SK-N-SH (cell line): ENCODE measurements around the gene CFAP221. TPM values are rescaled to one million over a fixed set of nuclear protein-coding genes. Genes with fewer than 3 reads are reported as not detected.

ENCODE experiments used
- CTCF ChIA-PET: fragments of 300-600, 350-600 bp; formaldehyde crosslinking; extraction: SDS; loops from one replicate; lab custom pipeline; 2021; lab: Yijun Ruan, JAX
- POLR2A ChIA-PET: fragments of 350-600 bp; sonication (Branson Sonifier 250); formaldehyde crosslinking; extraction: SDS; loops from one replicate; lab custom pipeline; 2020; ENCODE audit warnings: antibody characterized with exemption, inconsistent platforms; lab: Yijun Ruan, JAX
- DNase-seq: peaks from one replicate; pipeline ENCODE4 v3.0.0; 2012
- H2AFZ ChIP-seq: fragments of 200-600 bp; sonication (generic); 2 replicates; pipeline ENCODE4 v1.8.1; 2016; ENCODE audit warnings: antibody characterized with exemption, mild to moderate bottlenecking, low read depth
- H3F3A ChIP-seq: fragments of 200-600 bp; sonication (generic); replicated peaks from 2 replicates; pipeline ENCODE3; 2016; ENCODE audit warnings: antibody characterized with exemption, mild to moderate bottlenecking; ENCODE audit not compliant: insufficient read depth
- H3K27ac ChIP-seq, 2 experiments: fragments of 200-500 bp in 1 of 2; fragments of 200-600 bp in 1 of 2; sonication (Bioruptor generic) in 1 of 2; sonication (generic), shearing (Covaris generic) in 1 of 2; 2 replicates each; pipeline versions ENCODE4 v1.5.1 to v1.6.1; 2014 to 2016; ENCODE audit warnings: low read depth in 2 of 2, inconsistent platforms in 1 of 2, low read length in 1 of 2, mild to moderate bottlenecking in 1 of 2, mixed read lengths in 1 of 2
- H3K27me3 ChIP-seq: fragments of 200-600 bp; sonication (generic), shearing (Covaris generic); 2 replicates; pipeline ENCODE4 v1.6.1; 2016; ENCODE audit warnings: mixed run types; ENCODE audit not compliant: insufficient read depth
- H3K36me3 ChIP-seq, 2 experiments: fragments of 200-500 bp in 1 of 2; fragments of 200-600 bp in 1 of 2; sonication (Bioruptor generic) in 1 of 2; sonication (generic) in 1 of 2; replicated peaks in 1 of 2; 2 replicates each; pipeline versions ENCODE3 to v1.5.1; 2014 to 2016; ENCODE audit warnings: low read length in 1 of 2, mild to moderate bottlenecking in 1 of 2; ENCODE audit not compliant: insufficient read depth in 2 of 2, control insufficient read depth in 1 of 2
- H3K4me1 ChIP-seq, 2 experiments: fragments of 200-500 bp in 1 of 2; fragments of 200-600 bp in 1 of 2; sonication (Bioruptor generic) in 1 of 2; sonication (generic), shearing (Covaris generic) in 1 of 2; 2 replicates each; pipeline versions ENCODE4 v1.5.1 to v1.6.1; 2014 to 2016; ENCODE audit warnings: low read depth in 1 of 2, low read length in 1 of 2, mixed run types in 1 of 2; ENCODE audit not compliant: insufficient read depth in 2 of 2, control insufficient read depth in 1 of 2
- H3K4me2 ChIP-seq: fragments of 200-600 bp; sonication (generic), shearing (Covaris generic); 2 replicates; pipeline ENCODE4 v1.6.1; 2017; ENCODE audit warnings: mixed run types
- H3K4me3 ChIP-seq, 2 experiments: fragments of 200-500 bp in 1 of 2; fragments of 200-600 bp in 1 of 2; sonication (Bioruptor generic) in 1 of 2; sonication (generic), shearing (Covaris generic) in 1 of 2; 2 replicates each; pipeline versions ENCODE4 v1.5.1 to v1.8.1; 2014 to 2016; ENCODE audit warnings: low read depth in 2 of 2, inconsistent platforms in 1 of 2, low read length in 1 of 2, mild to moderate bottlenecking in 1 of 2, mixed read lengths in 1 of 2, moderate library complexity in 1 of 2
- H3K79me2 ChIP-seq: fragments of 200-600 bp; sonication (generic); 2 replicates; pipeline ENCODE4 v1.8.1; 2017; ENCODE audit warnings: mild to moderate bottlenecking; ENCODE audit not compliant: insufficient read depth
- H3K9ac ChIP-seq: fragments of 200-600 bp; sonication (generic); 2 replicates; pipeline ENCODE4 v1.6.1; 2017; ENCODE audit warnings: mixed run types
- H3K9me2 ChIP-seq: fragments of 200-600 bp; sonication (generic); 2 replicates; pipeline ENCODE4 v1.6.1; 2017; ENCODE audit warnings: mixed run types
- H3K9me3 ChIP-seq: fragments of 200-600 bp; sonication (generic); 2 replicates; pipeline ENCODE4 v1.6.1; 2017; ENCODE audit warnings: mixed run types, mild to moderate bottlenecking, moderate library complexity
- H4K20me1 ChIP-seq: fragments of 200-600 bp; sonication (generic); 2 replicates; pipeline ENCODE4 v1.6.1; 2017; ENCODE audit warnings: mild to moderate bottlenecking, mixed run types; ENCODE audit not compliant: insufficient read depth
- CHD2 ChIP-seq: fragments of 150-350 bp; IDR thresholded peaks from 2 replicates; pipeline ENCODE4 v1.6.1; 2018; ENCODE audit warnings: low read length; ENCODE audit not compliant: partially characterized antibody
- CTCF ChIP-seq: fragments of 200-600 bp; sonication (generic); IDR thresholded peaks from 2 replicates; pipeline ENCODE4 v1.6.1; 2017; ENCODE audit warnings: antibody characterized with exemption, mild to moderate bottlenecking, moderate library complexity
- EZH2phosphoT487 ChIP-seq: fragments of 200-600 bp; sonication (generic); IDR thresholded peaks from 2 replicates; pipeline ENCODE4 v1.6.1; 2017; ENCODE audit warnings: low read depth, mixed run types, mild to moderate bottlenecking, antibody characterized with exemption, moderate library complexity, borderline replicate concordance
- GABPA ChIP-seq: IDR thresholded peaks from 2 replicates; pipeline ENCODE4 v1.4.0; 2012; ENCODE audit warnings: low read depth, mild to moderate bottlenecking
- JUND ChIP-seq: IDR thresholded peaks from 2 replicates; pipeline ENCODE4 v1.4.0; 2012
- MAX ChIP-seq: IDR thresholded peaks from 2 replicates; pipeline ENCODE4 v1.4.0; 2012; ENCODE audit warnings: low read depth
- MEF2A ChIP-seq: IDR thresholded peaks from 2 replicates; pipeline ENCODE4 v1.4.0; 2012; ENCODE audit warnings: low read depth, borderline replicate concordance
- MXI1 ChIP-seq: IDR thresholded peaks from 2 replicates; pipeline ENCODE4 v1.6.1; 2012; ENCODE audit warnings: mild to moderate bottlenecking, low read depth, low read length, improper control_type of control experiment
- NFIC ChIP-seq: IDR thresholded peaks from 2 replicates; pipeline ENCODE4 v1.4.0; 2012; ENCODE audit warnings: borderline replicate concordance
- REST ChIP-seq: IDR thresholded peaks from 2 replicates; pipeline ENCODE4 v1.6.1; 2012; ENCODE audit warnings: mild to moderate bottlenecking, low read depth, low read length, moderate library complexity
- SMC3 ChIP-seq: IDR thresholded peaks from 2 replicates; pipeline ENCODE4 v1.6.1; 2012; ENCODE audit warnings: low read depth, low read length, improper control_type of control experiment
- TCF12 ChIP-seq: IDR thresholded peaks from 2 replicates; pipeline ENCODE4 v1.4.0; 2012
- TEAD4 ChIP-seq: IDR thresholded peaks from 2 replicates; pipeline ENCODE4 v1.4.0; 2012; ENCODE audit warnings: mild to moderate bottlenecking, borderline replicate concordance; ENCODE audit not compliant: insufficient read depth
- USF1 ChIP-seq: IDR thresholded peaks from 2 replicates; pipeline ENCODE4 v1.4.0; 2012; ENCODE audit warnings: low read depth, borderline replicate concordance
- WGBS: methylation state at CpG from one replicate; pipeline ENCODE4 v1.1.6; 2017; ENCODE audit warnings: low lambda C conversion rate; 5-methylcytosine and 5-hydroxymethylcytosine counted together
- polyA plus RNA-seq, 3 experiments: library from polyadenylated mRNA; depleted of rRNA; stranded (reverse); fragments of >200 nt; gene quantifications; 2 replicates each; pipeline ENCODE4 v1.2.3, GENCODE V29; 2012

Gene CFAP221
- polyA plus RNA-seq, 1 of the 3 experiments (the other 2 are of a cell fraction) = 0.12 TPM

GRCh38 chr2:119546447-119546767, 2.2 kb downstream of the CFAP221 start (continued):
- TF ChIP-seq TCF12 (no peak), NFIC (no peak), JUND (no peak), CHD2 (no peak), SMC3 (no peak)

GRCh38 chr2:119548516-119549120, 4.4 kb downstream of the CFAP221 start:
- H3K9me3 ChIP-seq = no peaks in the 10 kb centered on the region
- no peak overlapping the region for H3K4me2 ChIP-seq
- CTCF ChIA-PET = interaction anchor here (1.2 kb wide), 1 partner anchor 744 kb away, joined by 3 read pairs; no protein-coding TSS in a partner anchor
- no peaks in the 10 kb centered on the region for H3F3A ChIP-seq
- TF ChIP-seq JUND = no peak
- no peak for TF ChIP-seq CTCF
- TF ChIP-seq USF1 = no peak
- no peak for TF ChIP-seq GABPA
- no peak for TF ChIP-seq MXI1
- TF ChIP-seq MEF2A = no peak
- TF ChIP-seq REST = no peak
- TF ChIP-seq EZH2phosphoT487 = no peak
- TF ChIP-seq NFIC = no peak
- TF ChIP-seq TEAD4 = no peak
- TF ChIP-seq SMC3 = no peak
- TF ChIP-seq MAX = no peak
- H3K27ac ChIP-seq = no peak overlapping the region
- H4K20me1 ChIP-seq = no peaks in the 10 kb centered on the region
- H3K4me1 ChIP-seq = peaks cover 0 to 9% of the 10 kb centered on the region in 2 experiments; a peak in 2 of 4 replicates
- H3K9ac ChIP-seq = no peak overlapping the region
- POLR2A ChIA-PET = no interaction called here
- H3K36me3 ChIP-seq = no peaks in the 10 kb centered on the region
- H3K4me3 ChIP-seq = no peak overlapping the region
- H3K79me2 ChIP-seq = no peaks in the 10 kb centered on the region
- DNase-seq = no peak
- no peaks in the 10 kb centered on the region for H3K27me3 ChIP-seq
- 69% methylated on average over 2 of the region's 2 CpGs for WGBS
- H3K9me2 ChIP-seq = no peaks in the 10 kb centered on the region
- H2AFZ ChIP-seq = no peak overlapping the region
